Hepatocyte (in vitro differentiated cells): ENCODE data around the gene FZD2. TPM values are rescaled to one million over a fixed set of nuclear protein-coding genes. Genes with fewer than 3 reads are reported as not detected.

Experiments used
- DNase-seq: peaks from one replicate; pipeline ENCODE4 v3.0.0-alpha.2; 2016; ENCODE audit warnings: low spot score
- H2AFZ ChIP-seq: fragments of 200-600 bp; sonication (generic); 2 replicates; pipeline ENCODE4 v1.6.0; 2016; ENCODE audit warnings: antibody characterized with exemption, mild to moderate bottlenecking
- H3K27ac ChIP-seq: fragments of 200-600 bp; sonication (generic); 2 replicates; pipeline ENCODE4 v1.5.1; 2016; ENCODE audit warnings: mild to moderate bottlenecking
- H3K27me3 ChIP-seq: fragments of 200-600 bp; sonication (generic); 2 replicates; pipeline ENCODE4 v1.6.1; 2016
- H3K36me3 ChIP-seq: fragments of 200-600 bp; sonication (generic); replicated peaks from 2 replicates; pipeline ENCODE4 v1.5.1; 2016; ENCODE audit warnings: low read depth; ENCODE audit not compliant: insufficient read depth
- H3K4me1 ChIP-seq: fragments of 200-600 bp; sonication (generic); 2 replicates; pipeline ENCODE4 v1.5.1; 2016; ENCODE audit warnings: mild to moderate bottlenecking, moderate library complexity; ENCODE audit not compliant: insufficient read depth
- H3K4me2 ChIP-seq: fragments of 200-600 bp; sonication (generic); 2 replicates; pipeline ENCODE4 v1.6.0; 2016
- H3K4me3 ChIP-seq: fragments of 200-600 bp; sonication (generic); 2 replicates; pipeline ENCODE4 v1.5.1; 2016; ENCODE audit warnings: mild to moderate bottlenecking
- H3K79me2 ChIP-seq: fragments of 200-600 bp; sonication (generic); 2 replicates; pipeline ENCODE4 v1.6.0; 2017; ENCODE audit warnings: mild to moderate bottlenecking
- H3K9me2 ChIP-seq: fragments of 200-600 bp; sonication (generic); replicated peaks from 2 replicates; pipeline ENCODE4 v1.6.0; 2017; ENCODE audit warnings: mild to moderate bottlenecking; ENCODE audit not compliant: insufficient read depth
- H3K9me3 ChIP-seq: fragments of 200-600 bp; sonication (generic); 2 replicates; pipeline ENCODE4 v1.5.1; 2016; ENCODE audit warnings: low read depth, mild to moderate bottlenecking
- H4K20me1 ChIP-seq: fragments of 200-600 bp; sonication (generic); 2 replicates; pipeline ENCODE4 v1.6.0; 2016; ENCODE audit warnings: mild to moderate bottlenecking; ENCODE audit not compliant: insufficient read depth, poor library complexity, severe bottlenecking
- CTCF ChIP-seq: fragments of 200-600 bp; sonication (generic); IDR thresholded peaks from 2 replicates; pipeline ENCODE4 v1.5.1; 2016; ENCODE audit warnings: antibody characterized with exemption, mild to moderate bottlenecking; ENCODE audit not compliant: poor library complexity
- EZH2 ChIP-seq: fragments of 200-600 bp; sonication (generic); IDR thresholded peaks from 2 replicates; pipeline ENCODE4 v1.6.1; 2016; ENCODE audit warnings: antibody characterized with exemption, mild to moderate bottlenecking, borderline replicate concordance
- EZH2phosphoT487 ChIP-seq: fragments of 200-600 bp; sonication (generic); IDR thresholded peaks from one replicate; pipeline ENCODE4 v1.6.1; 2018; ENCODE audit warnings: antibody characterized with exemption, mild to moderate bottlenecking, low read depth, moderate library complexity; ENCODE audit not compliant: unreplicated experiment, severe bottlenecking
- WGBS: methylation state at CpG from one replicate; pipeline ENCODE4 v1.1.6; 2016; ENCODE audit warnings: low lambda C conversion rate; ENCODE audit errors: missing lambda C conversion rate; 5-methylcytosine and 5-hydroxymethylcytosine counted together
- polyA plus RNA-seq: library from polyadenylated mRNA; unstranded; fragments of >200 nt; fragmentation: Nextera tagmentation; extraction: Ambion mirVana; gene quantifications from 2 replicates; pipeline ENCODE4 v1.2.1, GENCODE V29; 2016
- total RNA-seq: library from RNA; depleted of rRNA; stranded (reverse); fragments of >200 nt; gene quantifications from 2 replicates; pipeline ENCODE4 v1.2.3, GENCODE V29; 2014

FZD2 gene
- total and polyA plus RNA-seq, 2 experiments from 2014 or later, result 19.9 to 35.5 TPM

GRCh38 chr17:44543213-44543904, 13.9 kb upstream of the FZD2 start:
- no peaks in the 10 kb centered on the region for H3K27me3 ChIP-seq
- peak; percentile 82 for DNase-seq

GRCh38 chr17:44543905-44544523, 13.3 kb upstream of the FZD2 start:
- Histone ChIP-seq H3K27ac (peak overlapping the region; percentile 91), H3K27me3 (no peaks in the 10 kb centered on the region), H2AFZ (no peak overlapping the region), H3K4me1 (peaks cover 69% of the 10 kb centered on the region), H4K20me1 (no peaks in the 10 kb centered on the region), H3K4me2 (peak overlapping the region; percentile 55), H3K4me3 (no peak overlapping the region), H3K79me2 (no peaks in the 10 kb centered on the region), H3K9me3 (no peaks in the 10 kb centered on the region), H3K36me3 (no peaks in the 10 kb centered on the region), H3K9me2 (no peaks in the 10 kb centered on the region)
- 53% methylated on average over 5 of the region's 5 CpGs for WGBS
- TF ChIP-seq CTCF, result no peak
- TF ChIP-seq EZH2phosphoT487, result no peak
- no peak for TF ChIP-seq EZH2
- no peak for DNase-seq

More at GRCh38 chr17:44543213-44543904, 13.9 kb upstream of the FZD2 start:
- H3K27ac ChIP-seq, result peak overlapping the region; percentile 91
- 19% methylated on average over 4 of the region's 5 CpGs for WGBS
- no peaks in the 10 kb centered on the region for H3K9me2 ChIP-seq
- H3K79me2 ChIP-seq, result no peaks in the 10 kb centered on the region
- no peak overlapping the region for H2AFZ ChIP-seq
- H3K4me3 ChIP-seq, result no peak overlapping the region
- H3K4me2 ChIP-seq, result peak overlapping the region; percentile 55
- H3K36me3 ChIP-seq, result no peaks in the 10 kb centered on the region
- H3K4me1 ChIP-seq, result peaks cover 62% of the 10 kb centered on the region
- TF ChIP-seq CTCF (no peak), EZH2 (no peak), EZH2phosphoT487 (no peak)
- H4K20me1 ChIP-seq, result no peaks in the 10 kb centered on the region
- H3K9me3 ChIP-seq, result no peaks in the 10 kb centered on the region

- peak overlapping the region; percentile 90 for H3K27ac ChIP-seq
- WGBS, result 45% methylated on average over 4 of the region's 4 CpGs
- peaks cover 55% of the 10 kb centered on the region for H3K4me1 ChIP-seq
- H2AFZ ChIP-seq, result peak overlapping the region; percentile 26
- no peak for TF ChIP-seq EZH2
- H3K27me3 ChIP-seq, result no peaks in the 10 kb centered on the region
- no peaks in the 10 kb centered on the region for H3K9me2 ChIP-seq
- no peaks in the 10 kb centered on the region for H3K36me3 ChIP-seq
- H4K20me1 ChIP-seq, result no peaks in the 10 kb centered on the region
- H3K79me2 ChIP-seq, result no peaks in the 10 kb centered on the region
- H3K9me3 ChIP-seq, result no peaks in the 10 kb centered on the region
- no peak overlapping the region for H3K4me3 ChIP-seq
- H3K4me2 ChIP-seq, result peak overlapping the region; percentile 16
- no peak for DNase-seq
Measured at GRCh38 chr17:44546671-44547606, 10.3 kb upstream of the FZD2 start.
